C4-2B (cell line): ENCODE results near the gene LRMDA.

Experiments used
- ZFX ChIP-seq: fragments of 450-650 bp; IDR thresholded peaks from 2 replicates; pipeline ENCODE4 v1.6.1; 2017
- TF ChIP-seq, protein P1 (sequence below): fragments of 450-650 bp; conservative IDR thresholded peaks from 2 replicates; pipeline ENCODE4 v1.5.1; 2017; ENCODE audit warnings: mild to moderate bottlenecking

GRCh38 chr10:75435291-75435690, 3.9 kb downstream of the LRMDA start:
- TF ChIP-seq, protein P1, sequence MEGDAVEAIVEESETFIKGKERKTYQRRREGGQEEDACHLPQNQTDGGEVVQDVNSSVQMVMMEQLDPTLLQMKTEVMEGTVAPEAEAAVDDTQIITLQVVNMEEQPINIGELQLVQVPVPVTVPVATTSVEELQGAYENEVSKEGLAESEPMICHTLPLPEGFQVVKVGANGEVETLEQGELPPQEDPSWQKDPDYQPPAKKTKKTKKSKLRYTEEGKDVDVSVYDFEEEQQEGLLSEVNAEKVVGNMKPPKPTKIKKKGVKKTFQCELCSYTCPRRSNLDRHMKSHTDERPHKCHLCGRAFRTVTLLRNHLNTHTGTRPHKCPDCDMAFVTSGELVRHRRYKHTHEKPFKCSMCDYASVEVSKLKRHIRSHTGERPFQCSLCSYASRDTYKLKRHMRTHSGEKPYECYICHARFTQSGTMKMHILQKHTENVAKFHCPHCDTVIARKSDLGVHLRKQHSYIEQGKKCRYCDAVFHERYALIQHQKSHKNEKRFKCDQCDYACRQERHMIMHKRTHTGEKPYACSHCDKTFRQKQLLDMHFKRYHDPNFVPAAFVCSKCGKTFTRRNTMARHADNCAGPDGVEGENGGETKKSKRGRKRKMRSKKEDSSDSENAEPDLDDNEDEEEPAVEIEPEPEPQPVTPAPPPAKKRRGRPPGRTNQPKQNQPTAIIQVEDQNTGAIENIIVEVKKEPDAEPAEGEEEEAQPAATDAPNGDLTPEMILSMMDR, result no peak
- no peak for TF ChIP-seq ZFX
